Renal pelvis (tissue), 4 donors: ENCODE results near the gene CPN2. TPM values are rescaled to one million over a fixed set of nuclear protein-coding genes. Genes with fewer than 3 reads are reported as not detected.

Experiments
- DNase-seq: peaks from one replicate; pipeline ENCODE4 v3.0.0-alpha.2; 2013
- polyA plus RNA-seq, 3 donors: library from polyadenylated mRNA; unstranded; fragments of 120-200 nt; gene quantifications; one replicate each; pipeline ENCODE4 v1.2.1, GENCODE V29; 2013; ENCODE audit not compliant: insufficient read length in 3 of 3

CPN2 gene
- polyA plus RNA-seq, 3 donors, result 0.41 to 0.74 (median 0.62) TPM

DNA sequence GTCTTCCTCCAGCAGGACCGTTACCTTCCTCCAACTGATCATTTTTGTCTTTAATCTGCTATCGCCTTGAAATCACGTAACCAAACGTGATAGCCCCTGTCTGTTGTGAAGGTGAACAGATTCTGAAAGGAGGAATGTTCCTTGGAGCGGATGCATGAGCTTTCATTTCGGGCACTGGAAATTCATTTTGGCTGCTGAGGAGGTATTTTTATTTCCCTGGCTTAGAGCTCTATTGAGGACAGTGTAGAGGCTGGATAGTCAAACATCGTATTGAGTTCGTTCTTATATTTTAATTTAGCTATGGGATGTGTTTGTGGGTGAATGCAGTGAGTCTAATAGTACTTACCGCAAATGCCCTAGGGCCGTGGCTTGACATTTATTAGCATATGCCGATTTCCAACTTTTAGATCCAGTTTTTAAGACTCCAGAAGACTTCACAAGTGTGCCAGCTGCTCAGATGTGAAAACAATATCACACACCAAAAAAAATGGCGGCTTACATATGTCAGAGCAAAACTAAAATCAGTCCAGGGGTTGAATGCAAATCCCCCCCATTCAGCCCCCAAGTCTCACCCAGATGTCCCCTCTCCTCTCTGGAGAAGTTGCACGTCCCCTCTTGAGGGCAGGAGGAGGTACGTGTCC lies 22.1 kb downstream of the CPN2 start:
- DNase-seq, result no peak

DNA sequence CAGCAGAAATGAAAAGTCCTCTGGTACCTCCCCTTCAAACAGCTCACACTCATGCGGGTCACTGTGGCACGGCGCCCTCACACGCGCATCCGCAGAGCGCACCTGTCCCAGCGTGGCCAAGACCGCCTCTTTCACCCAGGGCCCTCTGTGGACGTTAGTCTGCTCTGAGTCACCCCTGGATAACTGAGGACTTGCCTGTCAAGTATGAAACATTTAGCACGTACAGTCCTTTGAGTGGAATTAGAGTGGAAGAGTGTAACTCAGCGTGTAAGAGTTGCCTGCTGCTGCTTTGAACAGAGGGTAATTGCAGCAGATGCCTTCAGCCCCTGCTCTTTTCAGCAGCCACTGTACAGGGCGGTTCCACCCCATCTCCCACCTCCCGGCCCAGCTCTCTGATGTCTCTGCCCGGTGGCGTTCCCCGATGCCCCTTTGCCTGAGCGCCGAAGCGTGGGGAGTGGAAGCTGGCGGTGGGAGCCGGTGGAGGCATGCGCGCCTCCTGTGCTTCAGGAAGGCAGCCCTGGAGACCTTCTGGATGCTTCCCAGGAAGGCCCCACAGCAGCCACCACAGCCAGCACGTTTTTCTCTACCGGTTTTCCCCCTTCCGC lies 23.0 kb downstream of the CPN2 start:
- DNase-seq, result no peak

DNA sequence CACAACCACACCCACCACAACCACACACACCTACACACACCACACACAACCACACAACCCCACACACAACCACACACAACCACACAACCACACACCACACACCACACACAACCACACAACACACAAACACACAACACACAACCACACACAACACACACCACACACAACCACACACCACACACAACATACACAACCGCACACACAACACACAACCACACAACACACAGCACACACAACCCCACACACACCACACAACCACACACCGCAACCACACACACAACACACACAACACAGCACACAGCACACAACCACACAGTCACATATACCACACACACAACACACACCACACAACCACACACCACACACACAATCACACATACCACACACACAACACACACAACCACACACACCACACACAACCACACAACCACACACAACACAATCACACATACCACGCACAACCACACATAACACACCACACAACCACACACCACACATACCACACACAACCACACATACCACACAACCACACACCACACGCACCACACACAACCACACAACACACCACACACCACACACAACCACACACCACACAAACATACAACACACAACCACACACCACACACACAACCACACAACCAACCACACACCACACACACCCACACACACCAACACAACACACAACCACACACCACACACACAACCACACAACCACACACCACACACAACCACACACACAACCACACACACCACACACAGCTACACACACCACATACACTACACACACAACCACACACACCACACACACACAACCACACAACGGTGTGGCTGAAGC lies 23.7 kb downstream of the CPN2 start:
- DNase-seq, result no peak

DNA sequence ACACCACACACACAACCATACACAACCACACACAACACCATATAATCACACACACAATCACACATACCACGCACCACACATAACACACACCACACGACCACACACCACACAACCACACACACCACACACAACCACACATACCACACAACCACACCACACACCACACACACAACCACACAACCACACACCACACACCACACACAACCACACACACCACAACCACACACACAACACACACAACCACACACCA lies 24.2 kb downstream of the CPN2 start:
- no peak for DNase-seq

DNA sequence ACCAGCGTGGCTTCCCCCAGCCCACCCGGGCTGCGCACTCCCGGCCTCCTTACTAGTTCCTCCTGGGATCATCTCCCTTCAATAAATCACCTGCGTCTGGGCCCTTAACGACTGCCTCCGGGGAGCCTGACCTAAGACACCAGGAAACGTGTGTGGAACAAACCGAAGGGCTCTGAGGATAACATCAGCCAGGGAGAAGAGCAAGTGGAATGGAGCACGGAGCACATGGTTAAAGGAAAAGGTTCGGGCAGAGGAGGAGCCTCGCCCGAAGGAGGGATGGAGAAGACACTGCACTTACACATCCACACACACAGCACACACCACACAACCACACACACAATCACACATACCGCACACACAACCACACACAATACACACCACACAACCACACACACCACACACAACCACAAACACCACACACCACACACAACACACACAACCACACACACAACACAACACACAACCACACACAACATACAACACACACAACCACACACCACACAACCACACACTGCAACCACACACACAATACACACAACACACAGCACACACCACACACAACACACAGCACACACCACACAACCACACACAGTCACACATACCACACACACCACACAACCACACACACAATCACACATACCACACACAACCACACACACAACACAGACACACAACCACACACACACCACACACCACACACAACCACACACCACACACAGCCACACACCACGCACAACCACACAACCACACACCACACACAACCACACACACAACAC lies 24.7 kb downstream of the CPN2 start:
- no peak for DNase-seq

DNA sequence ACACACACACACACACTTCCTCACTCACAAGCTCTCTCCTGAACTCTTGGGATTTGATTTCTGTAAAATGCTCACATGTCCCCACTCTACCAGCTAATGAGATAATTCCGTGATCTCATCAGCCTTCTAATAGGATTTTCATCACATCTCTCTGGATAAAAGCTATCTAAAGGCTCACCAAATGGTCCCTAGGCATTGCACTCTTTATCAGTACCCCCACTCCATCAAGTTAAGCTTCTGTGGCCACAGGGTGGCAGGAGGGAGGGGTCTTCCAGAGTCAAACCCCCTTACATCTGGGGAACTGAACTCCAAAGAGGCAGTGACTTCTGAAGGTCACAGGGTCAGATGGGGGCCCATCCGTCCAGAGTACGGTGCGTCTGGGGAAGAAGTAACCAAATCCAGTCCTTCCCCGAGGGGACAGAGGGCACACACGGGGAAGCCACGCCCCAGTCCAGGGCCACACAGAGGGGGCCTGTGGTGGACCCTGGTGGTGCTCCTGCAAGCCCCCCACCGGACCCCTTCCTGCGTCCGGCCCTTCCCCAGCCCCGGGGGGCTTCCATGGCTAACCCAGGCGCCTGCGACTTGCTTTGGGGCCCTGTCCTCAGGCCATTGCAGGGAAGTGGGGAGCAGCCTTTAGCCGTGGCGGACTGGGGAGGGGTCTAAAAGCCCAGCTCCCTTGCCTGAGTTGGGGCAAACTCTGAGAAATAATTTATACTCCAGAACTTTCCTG lies 25.5 kb downstream of the CPN2 start:
- no peak for DNase-seq

DNA sequence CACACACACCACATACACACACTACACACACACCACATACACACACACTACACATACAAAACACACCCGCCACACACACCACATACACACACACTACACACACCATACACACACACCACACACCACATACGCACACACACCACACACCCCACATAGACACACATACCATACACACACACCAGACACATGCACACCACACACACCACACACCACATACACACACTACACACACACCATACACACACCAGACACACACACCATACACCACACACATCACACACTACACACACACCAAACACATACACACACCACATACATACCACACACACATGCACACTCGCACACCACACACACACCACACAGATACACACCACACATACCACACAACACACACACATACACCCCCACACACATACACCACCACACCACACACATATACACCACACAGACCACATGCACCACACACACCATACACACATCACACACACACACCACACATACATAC lies 26.3 kb downstream of the CPN2 start:
- DNase-seq, result no peak

DNA sequence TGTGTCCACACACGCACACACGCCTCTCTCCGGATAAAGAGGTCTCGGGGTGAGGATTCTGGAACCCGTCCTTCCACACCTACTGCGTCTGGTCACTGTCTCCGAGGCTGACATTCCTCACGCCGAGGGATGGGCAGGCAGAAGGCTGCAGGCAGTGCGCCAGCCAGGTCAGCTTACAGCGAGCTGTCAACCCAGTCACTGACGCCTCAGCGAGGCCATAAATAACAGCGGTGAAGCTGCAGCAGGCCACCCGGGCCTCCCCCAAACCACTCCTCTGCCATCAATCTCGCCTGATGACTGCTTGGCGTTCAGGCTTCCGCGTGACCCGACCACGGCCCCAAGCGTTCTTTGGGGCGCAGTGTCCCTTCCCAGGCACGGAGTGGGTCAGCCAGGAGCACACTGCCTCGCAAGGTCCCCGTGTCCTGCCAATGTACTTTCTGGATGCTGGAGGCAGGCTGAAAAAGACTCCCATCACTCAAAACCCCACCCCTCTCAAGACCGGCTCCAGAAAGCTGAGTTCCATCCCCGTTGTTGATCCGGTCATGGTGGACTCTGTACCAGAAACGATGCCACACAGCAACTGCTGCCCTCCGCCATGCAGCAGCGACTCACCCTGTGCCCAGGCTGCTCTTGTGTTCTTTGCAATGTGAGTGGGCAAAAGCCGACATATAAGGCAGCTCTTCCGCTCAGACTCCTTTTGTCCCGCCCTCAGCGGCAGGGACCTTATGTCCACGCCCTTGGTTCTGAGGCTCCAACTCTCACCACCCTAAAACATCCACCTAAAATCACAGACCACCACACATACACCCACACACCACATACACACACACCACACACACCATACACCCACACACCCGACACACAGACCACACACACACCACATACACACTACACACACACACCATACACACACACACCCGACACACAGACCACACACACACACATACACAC lies 27.1 kb downstream of the CPN2 start:
- DNase-seq, result peak; percentile 88

DNA sequence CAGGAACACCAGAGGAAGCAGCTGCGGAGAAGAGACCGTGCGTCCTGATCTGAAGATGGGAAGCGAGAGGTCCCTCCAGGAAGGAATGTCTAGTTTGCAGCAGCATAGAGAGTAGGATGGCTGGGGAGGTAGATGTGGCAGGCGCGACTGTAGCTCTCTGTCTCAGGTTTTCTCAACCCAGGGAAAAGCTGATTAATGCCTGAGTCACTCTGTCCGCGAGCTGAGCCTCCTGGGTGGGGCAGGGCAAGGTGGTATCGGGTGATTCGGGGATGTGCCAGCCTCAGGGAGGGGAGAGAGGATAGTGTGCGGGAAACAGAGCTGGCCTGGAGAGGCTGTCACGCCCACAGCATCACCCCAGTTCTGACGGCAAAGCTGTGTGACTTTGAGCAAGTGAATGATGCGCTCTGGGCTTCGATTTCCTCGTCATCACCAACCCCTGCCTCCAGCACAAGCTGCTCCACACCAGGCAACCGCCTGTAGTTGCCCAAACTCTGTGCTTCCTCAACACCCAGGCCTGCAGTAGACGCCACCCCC lies 28.4 kb downstream of the CPN2 start:
- no peak for DNase-seq

DNA sequence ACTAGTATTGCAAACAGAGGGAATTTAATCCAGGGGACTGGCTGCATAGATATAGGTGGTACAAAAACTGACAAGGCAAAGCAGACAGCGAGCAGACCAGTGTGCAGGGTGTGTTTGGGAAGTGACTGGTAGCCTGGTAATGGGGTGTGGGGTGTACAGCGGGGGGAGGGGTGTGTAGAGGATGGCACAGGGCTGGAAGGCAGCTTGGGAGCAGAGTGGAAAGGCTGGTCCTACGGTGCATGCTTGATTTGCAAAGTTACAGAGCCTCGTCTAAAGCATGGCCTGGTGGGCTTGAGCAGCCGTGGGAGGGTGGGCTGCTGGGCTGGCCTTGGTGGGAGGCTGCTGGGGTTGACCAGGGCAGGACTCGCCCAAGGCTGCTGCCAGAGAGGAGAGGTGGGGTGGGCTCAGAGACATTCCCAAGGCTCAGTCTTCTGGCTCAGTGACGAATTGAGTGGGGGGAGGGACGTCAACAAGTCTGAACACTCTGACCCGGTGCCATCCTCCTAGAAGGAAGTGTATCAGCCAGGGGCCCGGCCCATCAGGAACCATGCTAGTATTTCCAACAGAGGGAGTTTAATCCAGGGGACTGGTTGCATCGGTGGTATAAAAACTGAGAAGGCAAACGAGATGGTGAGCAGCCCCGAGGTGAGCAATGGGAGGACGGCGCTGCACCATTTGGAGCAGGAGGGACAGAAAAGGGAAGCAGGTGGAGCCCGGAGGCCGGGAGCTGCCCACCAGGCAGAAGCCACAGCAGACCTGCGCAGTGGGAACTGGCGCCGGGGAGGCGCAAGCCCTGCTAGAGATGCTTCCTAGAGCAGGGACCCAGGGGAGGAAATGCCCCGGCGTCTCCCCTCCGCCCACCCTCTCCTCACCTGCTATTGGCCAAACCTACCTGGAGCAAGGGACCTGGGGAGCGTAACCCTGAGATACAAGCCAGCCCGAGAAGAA lies 29.2 kb downstream of the CPN2 start:
- DNase-seq, result no peak

DNA sequence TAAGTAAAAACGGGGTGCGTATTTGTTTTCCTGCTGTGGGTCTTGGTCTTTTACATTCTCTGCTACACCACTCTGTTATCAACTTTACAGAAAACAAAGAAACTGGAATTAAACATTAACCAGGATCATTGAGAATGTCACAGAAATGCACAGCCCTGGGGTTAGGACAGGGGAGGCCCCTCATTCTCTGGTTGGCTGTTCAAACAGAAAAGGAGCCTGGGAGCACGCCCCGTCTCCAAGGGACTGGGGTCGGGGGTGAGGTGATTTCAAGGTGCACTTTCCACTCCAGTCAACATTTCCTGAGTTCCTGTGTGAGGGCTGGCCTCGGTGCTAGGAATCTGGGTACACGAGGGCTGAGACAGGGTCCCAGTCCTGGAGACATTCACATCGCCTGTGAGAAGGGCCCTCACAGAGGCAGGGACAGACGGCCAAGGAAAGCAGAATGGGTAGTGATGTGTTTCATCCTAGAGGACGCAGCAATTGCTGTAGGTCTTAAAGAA lies 30.3 kb downstream of the CPN2 start:
- no peak for DNase-seq

DNA sequence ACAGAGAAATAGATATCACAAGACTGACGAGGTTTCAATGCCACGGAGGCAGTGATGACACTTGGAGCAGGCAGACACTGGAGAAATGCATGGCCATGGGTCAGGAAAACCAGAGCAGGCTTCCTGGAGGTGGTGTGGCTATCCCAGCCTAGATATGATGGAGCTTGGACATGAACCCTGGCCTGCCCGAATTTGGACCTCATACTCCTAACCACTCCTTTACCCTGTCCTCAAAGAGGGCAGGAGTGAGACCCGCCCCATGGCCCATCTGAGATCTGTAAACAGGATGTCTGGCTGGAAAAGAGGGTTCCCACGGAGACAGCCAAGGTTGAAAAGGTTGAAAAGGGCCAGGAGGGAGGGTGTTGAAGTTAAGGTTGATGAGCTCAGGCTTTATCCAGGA lies 31.0 kb downstream of the CPN2 start:
- no peak for DNase-seq

DNA sequence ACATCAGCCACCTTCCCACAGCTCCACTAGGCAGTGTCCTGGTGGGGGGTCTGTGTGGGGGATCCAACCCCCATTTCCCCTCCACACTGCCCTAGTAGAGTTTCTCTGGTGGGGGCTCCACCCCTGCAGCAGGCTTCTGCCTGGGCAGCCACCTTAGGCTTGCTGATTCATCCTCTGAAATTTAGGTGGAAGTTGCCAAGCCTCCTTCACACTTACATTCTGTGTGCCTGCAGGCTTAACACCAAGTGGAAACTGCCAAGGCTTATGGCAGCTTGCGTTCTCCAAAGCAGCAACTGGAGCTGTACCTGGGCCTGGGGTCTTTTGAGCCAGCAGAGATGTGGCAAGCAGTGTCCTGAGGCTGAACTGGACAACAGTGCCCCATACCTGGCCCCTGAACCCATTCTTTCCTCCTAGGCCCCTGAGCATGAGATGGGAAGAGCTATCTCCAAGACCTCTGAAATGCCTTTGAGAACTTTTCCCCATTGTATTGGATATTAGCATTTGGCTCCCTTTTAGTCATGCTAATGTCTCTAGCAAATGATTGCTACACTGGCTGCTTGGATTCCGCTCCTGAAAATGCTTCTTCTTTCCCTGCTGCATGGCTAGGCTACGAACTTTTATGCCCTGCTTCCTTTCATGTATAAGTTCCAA lies 32.5 kb downstream of the CPN2 start:
- no peak for DNase-seq

DNA sequence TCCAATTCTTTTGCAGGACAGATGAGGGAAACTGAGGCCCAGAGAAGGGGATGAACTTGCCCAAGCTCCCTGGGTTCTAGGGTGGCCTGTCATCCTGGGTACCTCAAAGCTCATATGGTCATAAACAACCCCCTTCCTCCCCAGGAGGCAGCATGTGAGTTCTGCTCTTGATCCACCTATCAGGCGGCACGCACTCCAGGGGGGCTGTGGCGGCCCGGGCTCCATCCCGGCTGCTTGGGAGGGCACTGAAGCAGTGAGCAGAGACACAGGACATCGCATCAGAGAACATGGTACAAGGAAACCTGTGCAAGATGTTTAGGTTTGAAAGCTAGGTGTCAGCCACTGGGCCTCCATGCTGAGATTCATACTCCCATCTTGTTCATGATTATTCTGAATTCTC lies 34.2 kb downstream of the CPN2 start:
- DNase-seq, result no peak

DNA sequence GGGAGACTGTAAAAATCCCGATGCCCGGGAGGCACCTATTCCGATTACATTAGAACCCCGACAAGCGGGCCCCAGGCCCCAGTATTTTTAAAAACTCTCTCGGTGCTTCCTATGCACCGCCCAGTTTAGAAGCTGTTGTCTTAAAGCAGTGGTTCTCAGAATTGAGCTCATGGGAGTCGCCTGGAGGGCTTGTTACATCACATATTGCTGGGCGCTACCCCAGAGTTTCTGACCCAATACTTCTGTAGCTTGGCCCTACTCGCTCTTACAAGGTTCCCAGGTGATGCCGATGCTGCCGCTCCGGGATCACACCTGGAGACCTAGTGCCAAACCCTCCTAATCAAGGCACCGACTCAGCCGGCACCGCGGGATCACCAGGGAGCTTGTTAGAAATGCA lies 35.2 kb downstream of the CPN2 start:
- DNase-seq, result no peak

DNA sequence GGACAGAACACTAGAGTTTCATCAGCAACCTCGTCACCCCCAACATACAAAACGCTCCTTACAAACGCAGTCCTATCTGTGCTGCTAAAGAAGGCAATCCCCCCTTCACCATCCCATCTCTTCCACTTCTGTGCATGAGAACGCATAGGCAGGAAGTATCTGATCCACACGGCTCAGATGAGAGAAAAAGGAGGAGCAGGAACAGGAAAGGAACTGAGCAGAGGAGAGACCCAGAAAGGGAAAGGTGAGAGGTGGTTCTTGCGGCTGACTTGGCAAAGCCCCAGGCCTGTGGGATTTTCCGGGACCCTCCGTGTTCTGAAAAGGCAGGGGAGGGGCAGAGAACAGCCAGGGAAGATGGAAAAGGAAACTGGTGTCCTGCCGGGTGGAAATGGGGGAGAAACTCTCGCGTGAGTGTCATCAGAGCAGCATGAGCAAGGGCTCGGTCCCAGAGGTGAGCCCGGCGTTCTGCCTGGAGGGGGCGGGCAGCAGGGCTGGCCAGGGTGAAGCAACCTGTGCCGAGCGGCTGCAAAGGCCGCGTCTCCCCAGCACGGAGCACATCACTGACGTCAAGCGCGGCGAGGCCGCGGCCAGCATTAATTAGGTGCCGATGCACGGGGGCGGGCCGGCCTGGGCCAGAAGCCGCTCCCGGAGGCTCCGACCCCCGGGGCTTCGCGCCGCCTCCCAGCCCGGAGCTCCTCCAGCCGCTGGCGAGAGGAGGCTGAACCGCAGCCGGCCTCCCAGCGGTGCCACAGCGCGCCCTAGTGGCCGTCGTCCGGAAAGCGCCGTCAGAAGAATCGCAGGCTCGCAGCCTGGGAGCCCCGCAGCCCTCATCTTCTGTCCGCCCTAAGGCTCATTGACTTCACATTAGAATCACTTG lies 35.8 kb downstream of the CPN2 start:
- peak; percentile 86 for DNase-seq

DNA sequence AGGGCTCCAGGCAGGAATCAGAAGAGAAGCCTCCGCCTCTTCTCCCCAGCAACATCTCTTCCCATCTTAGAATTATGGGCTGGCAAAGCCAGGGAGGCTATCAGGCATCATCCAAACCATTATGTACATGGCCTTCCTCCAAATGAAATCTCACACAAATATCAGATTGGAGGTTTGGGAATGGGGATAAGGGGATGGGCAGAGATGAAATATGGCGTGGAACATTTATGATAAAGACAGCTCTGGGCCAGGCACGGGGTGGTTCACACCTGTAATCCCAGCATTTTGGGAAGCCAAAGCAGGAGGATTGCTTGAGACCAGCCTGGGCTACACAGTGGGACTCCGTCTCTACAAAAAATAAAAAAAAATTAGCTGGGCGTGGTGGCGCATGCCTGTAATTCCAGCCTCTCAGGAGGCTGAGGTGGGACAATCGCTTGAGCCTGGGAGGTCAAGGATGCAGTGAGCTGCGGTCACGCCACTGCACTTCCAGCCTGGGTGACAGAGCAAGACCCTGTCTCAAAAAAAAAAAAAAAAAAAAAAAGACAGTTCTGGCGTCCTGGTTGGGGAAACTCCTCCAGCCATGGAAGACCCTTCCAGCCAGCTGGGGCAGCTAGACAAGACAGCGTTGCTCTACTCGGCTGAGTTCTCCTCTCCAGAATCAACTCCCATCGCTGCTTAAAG lies 36.6 kb downstream of the CPN2 start:
- no peak for DNase-seq
